HepG2 (cell line): ENCODE results near the gene NUP58. TPM values are rescaled to one million over a fixed set of nuclear protein-coding genes. Genes with fewer than 3 reads are reported as not detected.

Experiments used
- ATAC-seq: fragments of 200-7000 bp; cut with Tn5 transposase; 3 replicates; pipeline ENCODE4 v1.9.1; 2020; ENCODE audit warnings: mild to moderate bottlenecking, moderate library complexity
- BruUV-seq: library from RNA; stranded (reverse); fragments of 400-500 nt; replicated peaks from 2 replicates; lab custom pipeline; 2021; lab: Mats Ljungman, UMichigan
- CTCF ChIA-PET: fragments of 300-600 bp; formaldehyde crosslinking; extraction: SDS; loops from one replicate; lab custom pipeline; 2021; ENCODE audit warnings: low total read pairs, inconsistent platforms, low intra/inter-chr PET ratio; lab: Yijun Ruan, JAX
- POLR2A ChIA-PET: fragments of 350-600 bp; sonication (Branson Sonifier 250); formaldehyde crosslinking; loops from one replicate; lab custom pipeline; 2020; ENCODE audit warnings: antibody characterized with exemption, inconsistent platforms; lab: Yijun Ruan, JAX
- DNase-seq: peaks from one replicate; pipeline ENCODE4 v3.0.0-alpha.2; 2015; ENCODE audit warnings: low spot score
- FAIRE-seq: peaks from 3 replicates; lab custom pipeline; 2011; peaks lifted over from hg19 to GRCh38; lab: Jason Lieb, UNC
- H2AFZ ChIP-seq: one replicate; pipeline ENCODE4 v1.6.1; 2011; ENCODE audit warnings: low read length, inconsistent platforms
- H3K27ac ChIP-seq: fragments of 300-600 bp; 3 replicates; pipeline ENCODE4 v1.8.0; 2011; ENCODE audit warnings: mixed run types, mild to moderate bottlenecking, mixed read lengths, low read length, inconsistent platforms; ENCODE audit not compliant: insufficient read depth; ENCODE audit errors: extremely low read length
- H3K27me3 ChIP-seq, 2 experiments: fragments of 200-600 bp in 1 of 2; 2 replicates in 1 of 2; 3 replicates in 1 of 2; pipeline versions ENCODE4 v1.6.0 to v1.8.0; 2011; ENCODE audit warnings: low read length in 2 of 2, mild to moderate bottlenecking in 2 of 2, moderate library complexity in 2 of 2, inconsistent platforms in 1 of 2; ENCODE audit not compliant: insufficient read depth in 2 of 2, control insufficient read depth in 1 of 2
- H3K36me3 ChIP-seq, 2 experiments: fragments of 200-600 bp in 1 of 2; replicated peaks in 1 of 2; 2 replicates in 1 of 2; 3 replicates in 1 of 2; pipeline versions ENCODE4 v1.5.1 to v1.8.0; 2011; ENCODE audit warnings: low read length in 2 of 2, inconsistent platforms in 1 of 2; ENCODE audit not compliant: insufficient read depth in 2 of 2, control insufficient read depth in 1 of 2
- H3K4me1 ChIP-seq: 2 replicates; pipeline ENCODE4 v1.5.1; 2012; ENCODE audit warnings: low read length, inconsistent platforms; ENCODE audit not compliant: insufficient read depth
- H3K4me2 ChIP-seq: 2 replicates; pipeline ENCODE4 v1.6.0; 2011; ENCODE audit warnings: low read depth, low read length, inconsistent platforms
- H3K4me3 ChIP-seq, 3 experiments: fragments of 200-600 bp in 1 of 3; sonication (generic), shearing (Covaris generic) in 1 of 3; replicated peaks in 1 of 3; 2 replicates each; pipeline ENCODE4 v1.5.1; 2011 to 2016; ENCODE audit warnings: low read length in 3 of 3, inconsistent platforms in 2 of 3, low read depth in 2 of 3, mild to moderate bottlenecking in 2 of 3, control low read depth in 1 of 3, mixed read lengths in 1 of 3; ENCODE audit not compliant: insufficient read depth in 1 of 3
- H3K79me2 ChIP-seq: one replicate; pipeline ENCODE4 v1.6.1; 2011; ENCODE audit warnings: low read length, inconsistent platforms; ENCODE audit not compliant: insufficient read depth
- H3K9ac ChIP-seq: 2 replicates; pipeline ENCODE4 v1.6.0; 2011; ENCODE audit warnings: mild to moderate bottlenecking, low read depth, low read length, inconsistent platforms; ENCODE audit not compliant: insufficient read depth
- H3K9me3 ChIP-seq: 2 replicates; pipeline ENCODE4 v1.5.1; 2012; ENCODE audit warnings: mild to moderate bottlenecking, low read length
- H4K20me1 ChIP-seq: 2 replicates; pipeline ENCODE4 v1.6.0; 2011; ENCODE audit warnings: inconsistent platforms, mild to moderate bottlenecking, low read length, moderate library complexity; ENCODE audit not compliant: insufficient read depth
- EED ChIP-seq: sonication (generic); formaldehyde crosslinking; IDR thresholded peaks from 2 replicates; pipeline ENCODE4 v1.5.0; 2020; ENCODE audit warnings: mild to moderate bottlenecking, missing genetic modification reagents
- HNF4G ChIP-seq, 2 experiments: sonication (generic) in 1 of 2; formaldehyde crosslinking in 1 of 2; IDR thresholded peaks; 2 replicates each; pipeline versions ENCODE4 v1.4.0 to v1.6.1; 2011 to 2020; ENCODE audit warnings: borderline replicate concordance in 2 of 2, low read depth in 2 of 2, mild to moderate bottlenecking in 2 of 2, low read length in 1 of 2, missing genetic modification reagents in 1 of 2, moderate library complexity in 1 of 2
- MAX ChIP-seq: IDR thresholded peaks from 2 replicates; pipeline ENCODE4 v1.6.1; 2012; ENCODE audit warnings: inconsistent platforms
- ZFP82 ChIP-seq: sonication (generic); formaldehyde crosslinking; IDR thresholded peaks from 2 replicates; pipeline ENCODE4 v1.5.1; 2020; ENCODE audit warnings: mild to moderate bottlenecking, missing genetic modification reagents, borderline replicate concordance
- ZKSCAN1 ChIP-seq: fragments of 150-350 bp; IDR thresholded peaks from 2 replicates; pipeline ENCODE4 v1.6.1; 2014; ENCODE audit warnings: low read length
- ZMAT3 ChIP-seq: sonication (generic); formaldehyde crosslinking; conservative IDR thresholded peaks from 2 replicates; pipeline ENCODE4 v1.7.0; 2021; ENCODE audit warnings: missing genetic modification reagents
- ZNF207 ChIP-seq: fragments of 450-650 bp; IDR thresholded peaks from 2 replicates; pipeline ENCODE4 v1.6.1; 2016; ENCODE audit warnings: antibody characterized with exemption, borderline replicate concordance
- ZNF318 ChIP-seq: sonication (generic); formaldehyde crosslinking; IDR thresholded peaks from 2 replicates; pipeline ENCODE4 v1.4.0; 2020; ENCODE audit warnings: mild to moderate bottlenecking, missing genetic modification reagents
- WGBS: methylation state at CpG from one replicate; pipeline ENCODE4 v1.1.6; 2017; ENCODE audit warnings: low lambda C conversion rate; 5-methylcytosine and 5-hydroxymethylcytosine counted together
- in situ Hi-C: cut with HindIII; loops from 2 replicates; pipeline ENCODE4 v1.10.0; 2017; ENCODE audit warnings: low pct_unique_long_range_greater_than_20kb; ENCODE audit not compliant: extremely low pct_ligation_motif_present
- intact Hi-C: fragments of 100-400 bp; cut with micrococcal nuclease; formaldehyde crosslinking; loops from one replicate; pipeline ENCODE4 v1.10.0; 2022; ENCODE audit not compliant: unreplicated experiment
- polyA plus RNA-seq, 8 experiments: library from polyadenylated mRNA; depleted of rRNA in 3 of 8; stranded (reverse) in 7 of 8; unstranded in 1 of 8; fragments of >200 nt; fragmentation: Illumina TruSeq in 4 of 8; extraction: Trizol in 4 of 8; gene quantifications; 2 replicates each; pipeline versions ENCODE4 v1.2.1 to v1.2.3, GENCODE V29; 2011 to 2016; ENCODE audit warnings: low read depth in 4 of 8, missing spikeins in 1 of 8, mixed read lengths in 1 of 8; ENCODE audit not compliant: insufficient read depth in 1 of 8
- total RNA-seq, 5 experiments: library from RNA; depleted of rRNA; stranded (reverse); fragments of >200 nt; fragmentation: Illumina TruSeq; extraction: Trizol; gene quantifications; 2 replicates each; pipeline ENCODE4 v1.2.3, GENCODE V29; 2016; ENCODE audit warnings: low read depth in 1 of 5

NUP58 gene
- total and polyA plus RNA-seq, 2 of the 13 experiments (the other 11 are each of a cell fraction or from before 2014, with no cell fraction given) = 45.4 to 46.5 TPM

- FAIRE-seq = no peak
- intact Hi-C loops = no loop called here
- no peak overlapping the region for H3K27ac ChIP-seq
These were observed 19.5 kb upstream of the NUP58 start for GRCh38 chr13:25281935-25282332.

More at GRCh38 chr13:25281935-25282332, 19.5 kb upstream of the NUP58 start:
- no peak overlapping the region for H3K4me3 ChIP-seq
- 94% methylated on average over 1 of the region's 1 CpG for WGBS
- H3K9ac ChIP-seq = no peak overlapping the region
- H3K79me2 ChIP-seq = peaks cover 9% of the 10 kb centered on the region
- TF ChIP-seq EED (CRISPR knock-in tag) = no peak
- no peak for TF ChIP-seq MAX
- TF ChIP-seq ZNF318 = no peak
- TF ChIP-seq ZKSCAN1 = no peak
- no peak for TF ChIP-seq ZMAT3
- TF ChIP-seq ZFP82 (CRISPR knock-in tag) = no peak
- TF ChIP-seq HNF4G (IDR thresholded peaks at IDR 0.05; ENCODE audit: borderline replicate concordance, low read depth, low read length) = no peak
- TF ChIP-seq HNF4G (CRISPR knock-in tag; IDR thresholded peaks at IDR 0.05; ENCODE audit: borderline replicate concordance, low read depth) = no peak
- TF ChIP-seq ZNF207 = no peak
- no peaks in the 10 kb centered on the region for H3K9me3 ChIP-seq
- peaks cover 18% of the 10 kb centered on the region for H3K4me1 ChIP-seq
- POLR2A ChIA-PET = no interaction called here
- no peaks in the 10 kb centered on the region for H3K36me3 ChIP-seq
- H4K20me1 ChIP-seq = no peaks in the 10 kb centered on the region; the same call in 1 of the 2 replicates
- DNase-seq (no peak), ATAC-seq (no peak)
- H3K4me2 ChIP-seq = no peak overlapping the region
- H2AFZ ChIP-seq = no peak overlapping the region
- CTCF ChIA-PET = no interaction called here
- H3K27me3 ChIP-seq = no peaks in the 10 kb centered on the region; a peak in 1 of 5 replicates
- in situ Hi-C loops = no loop called here
- BruUV-seq = no TSS peak
